HEK293 (cell line): ENCODE data around the gene NEIL1.
"Not testable (repeated sequence)": the region's sequence is repeated elsewhere in the genome, so short reads cannot be mapped to it uniquely, and the experiment has no call there.

Experiments
- CTCF ChIA-PET: fragments of 350-600 bp; formaldehyde crosslinking; extraction: SDS; loops from one replicate; lab custom pipeline; 2021; ENCODE audit warnings: antibody characterized with exemption; lab: Yijun Ruan, JAX
- POLR2A ChIA-PET: fragments of 300-600 bp; formaldehyde crosslinking; extraction: SDS; loops from one replicate; lab custom pipeline; 2020; ENCODE audit warnings: antibody characterized with exemption, inconsistent platforms; lab: Yijun Ruan, JAX
- H3K27ac ChIP-seq: fragments of 200-500 bp; sonication (Bioruptor generic); 2 replicates; pipeline ENCODE4 v1.5.1; 2014; ENCODE audit warnings: low read depth, low read length, control low read depth, inconsistent platforms; ENCODE audit errors: extremely low read depth
- H3K36me3 ChIP-seq, 2 experiments: fragments of 200-500 bp in 1 of 2; sonication (Bioruptor generic) in 1 of 2; 1 replicate in 1 of 2; 2 replicates in 1 of 2; pipeline ENCODE4 v1.5.1; 2014 to 2017; ENCODE audit warnings: inconsistent platforms in 2 of 2, low read length in 2 of 2; ENCODE audit not compliant: control insufficient read depth in 2 of 2, insufficient read depth in 1 of 2
- H3K4me1 ChIP-seq: fragments of 200-500 bp; sonication (Bioruptor generic); 2 replicates; pipeline ENCODE4 v1.5.1; 2014; ENCODE audit warnings: mild to moderate bottlenecking, low read length, inconsistent platforms; ENCODE audit not compliant: control insufficient read depth, insufficient read depth
- H3K4me3 ChIP-seq: 2 replicates; pipeline ENCODE4 v1.5.1; 2011; ENCODE audit warnings: low read depth, mild to moderate bottlenecking, control low read depth, low read length, moderate library complexity
- H3K9me3 ChIP-seq: fragments of 200-500 bp; sonication (Bioruptor generic); 2 replicates; pipeline ENCODE4 v1.5.1; 2014; ENCODE audit warnings: low read depth, low read length, inconsistent platforms; ENCODE audit not compliant: control insufficient read depth, insufficient read depth
- BCL11B ChIP-seq: fragments of 450-650 bp; formaldehyde crosslinking; IDR thresholded peaks from 2 replicates; pipeline ENCODE4 v1.5.1; 2016; ENCODE audit warnings: low read depth, missing biosample characterization, missing genetic modification characterization
- KLF10 ChIP-seq: fragments of 450-650 bp; IDR thresholded peaks from 2 replicates; pipeline ENCODE4 v1.5.1; 2018; ENCODE audit warnings: missing biosample characterization, mild to moderate bottlenecking, missing genetic modification characterization
- ZBTB17 ChIP-seq: fragments of 450-650 bp; formaldehyde crosslinking; IDR thresholded peaks from 2 replicates; pipeline ENCODE4 v1.5.1; 2016; ENCODE audit warnings: missing biosample characterization, missing genetic modification characterization
- ZIC2 ChIP-seq: fragments of 450-650 bp; formaldehyde crosslinking; IDR thresholded peaks from 2 replicates; pipeline ENCODE4 v1.5.1; 2016; ENCODE audit warnings: missing biosample characterization, missing genetic modification characterization
- ZNF121 ChIP-seq: fragments of 450-650 bp; formaldehyde crosslinking; IDR thresholded peaks from 2 replicates; pipeline ENCODE4 v1.5.1; 2016; ENCODE audit warnings: missing biosample characterization, missing genetic modification characterization
- ZNF266 ChIP-seq: fragments of 450-650 bp; formaldehyde crosslinking; IDR thresholded peaks from 2 replicates; pipeline ENCODE4 v1.5.1; 2016; ENCODE audit warnings: missing biosample characterization, missing genetic modification characterization, low read depth
- ZNF274 ChIP-seq, 2 experiments: fragments of 200-500 bp in 1 of 2; fragments of 450-650 bp in 1 of 2; sonication (Bioruptor generic) in 1 of 2; formaldehyde crosslinking in 1 of 2; IDR thresholded peaks; 2 replicates each; pipeline versions ENCODE4 v1.5.1 to v1.6.1; 2014 to 2016; ENCODE audit warnings: borderline replicate concordance in 1 of 2, inconsistent platforms in 1 of 2, low read length in 1 of 2, missing biosample characterization in 1 of 2, missing genetic modification characterization in 1 of 2
- ZNF366 ChIP-seq: fragments of 450-650 bp; formaldehyde crosslinking; conservative IDR thresholded peaks from 2 replicates; pipeline ENCODE4 v1.5.1; 2016; ENCODE audit warnings: missing biosample characterization, missing genetic modification characterization
- ZNF398 ChIP-seq: fragments of 450-650 bp; formaldehyde crosslinking; IDR thresholded peaks from 2 replicates; pipeline ENCODE4 v1.5.1; 2017; ENCODE audit warnings: missing biosample characterization, missing genetic modification characterization
- ZNF416 ChIP-seq: fragments of 450-650 bp; formaldehyde crosslinking; IDR thresholded peaks from 2 replicates; pipeline ENCODE4 v1.5.1; 2016; ENCODE audit warnings: missing biosample characterization, missing genetic modification characterization
- ZNF433 ChIP-seq: fragments of 450-650 bp; formaldehyde crosslinking; IDR thresholded peaks from 2 replicates; pipeline ENCODE4 v1.5.1; 2016; ENCODE audit warnings: missing biosample characterization, missing genetic modification characterization, low read depth
- ZNF529 ChIP-seq: fragments of 450-650 bp; formaldehyde crosslinking; IDR thresholded peaks from 2 replicates; pipeline ENCODE4 v1.5.1; 2017; ENCODE audit warnings: missing genetic modification characterization, missing biosample characterization; ENCODE audit not compliant: insufficient replicate concordance
- ZNF571 ChIP-seq: fragments of 450-650 bp; formaldehyde crosslinking; IDR thresholded peaks from 2 replicates; pipeline ENCODE4 v1.5.0; 2017; ENCODE audit warnings: missing biosample characterization, missing genetic modification characterization
- ZNF660 ChIP-seq: fragments of 450-650 bp; IDR thresholded peaks from 2 replicates; pipeline ENCODE4 v1.5.1; 2018; ENCODE audit warnings: missing biosample characterization, mild to moderate bottlenecking, missing genetic modification characterization
- ZNF677 ChIP-seq: fragments of 450-650 bp; IDR thresholded peaks from 2 replicates; pipeline ENCODE4 v1.5.0; 2018; ENCODE audit warnings: missing biosample characterization, mild to moderate bottlenecking, missing genetic modification characterization, moderate library complexity
- ZNF707 ChIP-seq: fragments of 450-650 bp; formaldehyde crosslinking; IDR thresholded peaks from 2 replicates; pipeline ENCODE4 v1.5.1; 2016; ENCODE audit warnings: missing biosample characterization, missing genetic modification characterization
- ZSCAN30 ChIP-seq: fragments of 450-650 bp; IDR thresholded peaks from 2 replicates; pipeline ENCODE4 v1.5.1; 2018; ENCODE audit warnings: missing biosample characterization, mild to moderate bottlenecking, missing genetic modification characterization, moderate library complexity
- TF ChIP-seq, protein P1 (sequence below): fragments of 450-650 bp; formaldehyde crosslinking; IDR thresholded peaks from 2 replicates; pipeline ENCODE4 v1.5.1; 2017; ENCODE audit warnings: missing biosample characterization, missing genetic modification characterization
- TF ChIP-seq, protein P2 (sequence below): fragments of 450-650 bp; formaldehyde crosslinking; IDR thresholded peaks from 2 replicates; pipeline ENCODE4 v1.5.1; 2016; ENCODE audit warnings: missing biosample characterization, missing genetic modification characterization
- TF ChIP-seq, protein P3 (sequence below): sonication (generic); formaldehyde crosslinking; IDR thresholded peaks from 2 replicates; pipeline ENCODE4 v1.8.1; 2022; ENCODE audit warnings: mild to moderate bottlenecking, moderate library complexity, missing genetic modification reagents
- TF ChIP-seq, protein P4 (sequence below): fragments of 450-650 bp; formaldehyde crosslinking; IDR thresholded peaks from 2 replicates; pipeline ENCODE4 v1.5.1; 2016; ENCODE audit warnings: missing biosample characterization, missing genetic modification characterization

NEIL1 gene

DNA sequence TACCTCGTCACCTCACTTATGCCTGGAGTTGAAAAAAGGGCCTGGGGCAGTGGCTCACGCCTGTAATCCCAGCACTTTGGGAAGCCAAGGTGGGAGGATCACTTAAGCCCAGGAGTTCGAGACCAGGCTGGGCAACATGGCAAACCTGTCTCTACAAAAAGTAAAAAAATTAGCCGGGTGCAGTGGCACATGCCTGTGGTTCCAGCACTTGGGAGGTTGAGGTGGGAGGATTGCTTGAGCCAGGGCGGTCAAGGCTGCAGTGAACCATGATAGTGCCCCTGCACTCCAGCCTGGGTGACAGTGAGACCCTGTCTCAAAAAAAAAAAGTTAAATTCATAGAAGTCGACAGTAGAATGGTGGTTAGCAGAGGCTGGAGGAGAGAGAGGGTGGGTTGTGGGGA lies 4.6 kb upstream of the NEIL1 start (continued):
- TF ChIP-seq ZNF677 (tag by site-specific recombination) (no peak), ZIC2 (tag by site-specific recombination) (no peak), ZNF121 (no peak), ZNF433 (no peak), ZBTB17 (no peak; the same call in 1 of the 2 replicates), ZSCAN30 (no peak), ZNF660 (tag by site-specific recombination) (no peak)

DNA sequence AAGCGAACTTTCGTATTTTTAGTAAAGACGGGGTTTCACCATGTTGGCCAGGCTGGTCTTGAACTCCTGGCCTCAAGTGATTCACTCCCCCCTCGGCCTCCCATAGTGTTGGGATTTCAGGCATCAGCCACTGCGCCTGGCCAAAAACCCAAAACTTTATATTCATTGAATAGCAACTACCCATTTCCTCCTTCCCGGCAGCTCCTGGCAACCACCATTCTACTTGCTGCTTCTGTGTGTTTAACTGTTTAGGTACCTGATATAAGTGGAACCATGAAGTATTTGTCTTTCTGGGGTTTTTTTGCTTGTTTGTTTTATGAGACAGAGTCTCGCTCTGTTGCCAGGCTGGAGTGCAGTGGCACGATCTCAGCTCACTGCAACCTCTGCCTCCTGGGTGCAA lies 2.9 kb upstream of the NEIL1 start:
- not testable (repeated sequence) for H3K4me1 ChIP-seq, H3K9me3 ChIP-seq, H3K4me3 ChIP-seq, H3K27ac ChIP-seq
- peaks cover 5 to 20% of the 10 kb centered on the region in 2 experiments; a peak in 2 of 3 replicates for H3K36me3 ChIP-seq
- CTCF ChIA-PET: interaction anchor here (1.8 kb wide), 1 partner anchor 24 kb away, joined by 4 read pairs; no protein-coding TSS in a partner anchor
- POLR2A ChIA-PET: interaction anchor here (0.7 kb wide), 1 partner anchor 321 kb away, joined by 3 read pairs; the partner anchor contains the start of gene PPCDC

- peak overlapping the region; percentile 88 for H3K27ac ChIP-seq
- H3K4me3 ChIP-seq: peak overlapping the region; percentile 62
- peaks cover 10 to 21% of the 10 kb centered on the region in 2 experiments; a peak in 2 of 3 replicates for H3K36me3 ChIP-seq
- CTCF ChIA-PET: interaction anchor here (0.6 to 4.7 kb wide), 5 partner anchors 20 to 1181 kb away, joined by 3 to 33 read pairs (median 4); partner anchors contain the start of gene MAN2C1
- H3K4me1 ChIP-seq: peaks cover 6% of the 10 kb centered on the region; the same call in 1 of the 2 replicates
- POLR2A ChIA-PET: interaction anchor here (0.6 to 3.3 kb wide), 11 partner anchors 8 to 305 kb away, joined by 3 to 31 read pairs (median 3); partner anchors contain the start of genes COMMD4, IMP3, MAN2C1 and SIN3A
- H3K9me3 ChIP-seq: no peaks in the 10 kb centered on the region
- TF ChIP-seq ZNF529 (tag by site-specific recombination) (no peak), ZNF416 (tag by site-specific recombination) (no peak), BCL11B (tag by site-specific recombination) (peak; percentile 13; the same call in 1 of the 2 replicates), ZNF571 (tag by site-specific recombination) (no peak), ZNF366 (tag by site-specific recombination) (peak; percentile 23; the same call in 1 of the 2 replicates), ZNF266 (tag by site-specific recombination) (0 out of 2 replicates have a peak, but pooled peaks have one; percentile 6), KLF10 (tag by site-specific recombination) (peak; percentile 60; the same call in 1 of the 2 replicates), ZNF398 (tag by site-specific recombination) (peak; percentile 95), ZNF274 (IDR thresholded peaks at IDR 0.05; ENCODE audit: low read length) (no peak), ZNF274 (tag by site-specific recombination; IDR thresholded peaks at IDR 0.05; ENCODE audit: borderline replicate concordance) (no peak), ZNF707 (no peak)
- TF ChIP-seq, protein P1, sequence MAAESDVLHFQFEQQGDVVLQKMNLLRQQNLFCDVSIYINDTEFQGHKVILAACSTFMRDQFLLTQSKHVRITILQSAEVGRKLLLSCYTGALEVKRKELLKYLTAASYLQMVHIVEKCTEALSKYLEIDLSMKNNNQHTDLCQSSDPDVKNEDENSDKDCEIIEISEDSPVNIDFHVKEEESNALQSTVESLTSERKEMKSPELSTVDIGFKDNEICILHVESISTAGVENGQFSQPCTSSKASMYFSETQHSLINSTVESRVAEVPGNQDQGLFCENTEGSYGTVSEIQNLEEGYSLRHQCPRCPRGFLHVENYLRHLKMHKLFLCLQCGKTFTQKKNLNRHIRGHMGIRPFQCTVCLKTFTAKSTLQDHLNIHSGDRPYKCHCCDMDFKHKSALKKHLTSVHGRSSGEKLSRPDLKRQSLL (tag by site-specific recombination): no peak; the same call in 1 of the 2 replicates
- TF ChIP-seq, protein P2, sequence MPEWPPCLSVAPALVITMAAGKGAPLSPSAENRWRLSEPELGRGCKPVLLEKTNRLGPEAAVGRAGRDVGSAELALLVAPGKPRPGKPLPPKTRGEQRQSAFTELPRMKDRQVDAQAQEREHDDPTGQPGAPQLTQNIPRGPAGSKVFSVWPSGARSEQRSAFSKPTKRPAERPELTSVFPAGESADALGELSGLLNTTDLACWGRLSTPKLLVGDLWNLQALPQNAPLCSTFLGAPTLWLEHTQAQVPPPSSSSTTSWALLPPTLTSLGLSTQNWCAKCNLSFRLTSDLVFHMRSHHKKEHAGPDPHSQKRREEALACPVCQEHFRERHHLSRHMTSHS (tag by site-specific recombination): no peak
- TF ChIP-seq, protein P3, sequence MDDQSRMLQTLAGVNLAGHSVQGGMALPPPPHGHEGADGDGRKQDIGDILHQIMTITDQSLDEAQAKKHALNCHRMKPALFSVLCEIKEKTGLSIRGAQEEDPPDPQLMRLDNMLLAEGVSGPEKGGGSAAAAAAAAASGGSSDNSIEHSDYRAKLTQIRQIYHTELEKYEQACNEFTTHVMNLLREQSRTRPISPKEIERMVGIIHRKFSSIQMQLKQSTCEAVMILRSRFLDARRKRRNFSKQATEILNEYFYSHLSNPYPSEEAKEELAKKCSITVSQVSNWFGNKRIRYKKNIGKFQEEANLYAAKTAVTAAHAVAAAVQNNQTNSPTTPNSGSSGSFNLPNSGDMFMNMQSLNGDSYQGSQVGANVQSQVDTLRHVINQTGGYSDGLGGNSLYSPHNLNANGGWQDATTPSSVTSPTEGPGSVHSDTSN (CRISPR knock-in tag): no peak; the same call in 1 of the 2 replicates
- TF ChIP-seq, protein P4, sequence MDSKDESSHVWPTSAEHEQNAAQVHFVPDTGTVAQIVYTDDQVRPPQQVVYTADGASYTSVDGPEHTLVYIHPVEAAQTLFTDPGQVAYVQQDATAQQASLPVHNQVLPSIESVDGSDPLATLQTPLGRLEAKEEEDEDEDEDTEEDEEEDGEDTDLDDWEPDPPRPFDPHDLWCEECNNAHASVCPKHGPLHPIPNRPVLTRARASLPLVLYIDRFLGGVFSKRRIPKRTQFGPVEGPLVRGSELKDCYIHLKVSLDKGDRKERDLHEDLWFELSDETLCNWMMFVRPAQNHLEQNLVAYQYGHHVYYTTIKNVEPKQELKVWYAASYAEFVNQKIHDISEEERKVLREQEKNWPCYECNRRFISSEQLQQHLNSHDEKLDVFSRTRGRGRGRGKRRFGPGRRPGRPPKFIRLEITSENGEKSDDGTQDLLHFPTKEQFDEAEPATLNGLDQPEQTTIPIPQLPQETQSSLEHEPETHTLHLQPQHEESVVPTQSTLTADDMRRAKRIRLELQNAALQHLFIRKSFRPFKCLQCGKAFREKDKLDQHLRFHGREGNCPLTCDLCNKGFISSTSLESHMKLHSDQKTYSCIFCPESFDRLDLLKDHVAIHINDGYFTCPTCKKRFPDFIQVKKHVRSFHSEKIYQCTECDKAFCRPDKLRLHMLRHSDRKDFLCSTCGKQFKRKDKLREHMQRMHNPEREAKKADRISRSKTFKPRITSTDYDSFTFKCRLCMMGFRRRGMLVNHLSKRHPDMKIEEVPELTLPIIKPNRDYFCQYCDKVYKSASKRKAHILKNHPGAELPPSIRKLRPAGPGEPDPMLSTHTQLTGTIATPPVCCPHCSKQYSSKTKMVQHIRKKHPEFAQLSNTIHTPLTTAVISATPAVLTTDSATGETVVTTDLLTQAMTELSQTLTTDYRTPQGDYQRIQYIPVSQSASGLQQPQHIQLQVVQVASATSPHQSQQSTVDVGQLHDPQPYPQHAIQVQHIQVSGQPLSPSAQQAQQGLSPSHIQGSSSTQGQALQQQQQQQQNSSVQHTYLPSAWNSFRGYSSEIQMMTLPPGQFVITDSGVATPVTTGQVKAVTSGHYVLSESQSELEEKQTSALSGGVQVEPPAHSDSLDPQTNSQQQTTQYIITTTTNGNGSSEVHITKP (tag by site-specific recombination): peak; percentile 76
Measured at GRCh38 chr15:75347222-75348033, 589 bp downstream of the NEIL1 start.
